K562 (cell line): ENCODE measurements around the gene SCARF2. TPM values are rescaled to one million over a fixed set of nuclear protein-coding genes. Genes with fewer than 3 reads are reported as not detected.

Source experiments
- ATF6 ChIP-seq: sonication (generic); formaldehyde crosslinking; IDR thresholded peaks from 2 replicates; pipeline ENCODE4 v1.4.0; 2020; ENCODE audit warnings: mild to moderate bottlenecking, missing genetic modification reagents
- BRF1 ChIP-seq: IDR thresholded peaks from 3 replicates; pipeline ENCODE4 v1.6.1; 2011; ENCODE audit warnings: borderline replicate concordance, mild to moderate bottlenecking; ENCODE audit not compliant: insufficient read length; ENCODE audit errors: extremely low read depth
- CBFA2T3 ChIP-seq: fragments of 450-650 bp; IDR thresholded peaks from 2 replicates; pipeline ENCODE4 v1.6.1; 2017
- CEBPG ChIP-seq, 3 experiments: fragments of 200-800 bp in 1 of 3; sonication (Bioruptor generic) in 1 of 3; sonication (generic) in 1 of 3; formaldehyde crosslinking in 1 of 3; IDR thresholded peaks in 2 of 3; conservative IDR thresholded peaks in 1 of 3; 2 replicates each; pipeline versions ENCODE4 v1.6.1 to v1.8.0; 2016 to 2022; ENCODE audit warnings: missing compliant biosample characterization in 2 of 3, missing genetic modification characterization in 2 of 3, mild to moderate bottlenecking in 1 of 3, missing genetic modification reagents in 1 of 3
- CHD2 ChIP-seq: IDR thresholded peaks from 2 replicates; pipeline ENCODE4 v1.6.1; 2011; ENCODE audit warnings: low read depth, low read length
- CTBP1 ChIP-seq: fragments of 450-650 bp; IDR thresholded peaks from 2 replicates; pipeline ENCODE4 v1.6.1; 2016; ENCODE audit warnings: borderline replicate concordance
- DACH1 ChIP-seq: fragments of 450-650 bp; IDR thresholded peaks from 2 replicates; pipeline ENCODE4 v1.6.1; 2018; ENCODE audit not compliant: partially characterized antibody
- ELK1 ChIP-seq: sonication (generic); formaldehyde crosslinking; IDR thresholded peaks from 2 replicates; pipeline ENCODE4 v1.8.1; 2022; ENCODE audit warnings: missing genetic modification reagents
- ESRRA ChIP-seq: fragments of 450-650 bp; IDR thresholded peaks from 2 replicates; pipeline ENCODE4 v1.6.1; 2014; ENCODE audit warnings: low read depth, mild to moderate bottlenecking, moderate library complexity, borderline replicate concordance
- FOXK2 ChIP-seq, 2 experiments: fragments of 450-650 bp; IDR thresholded peaks in 1 of 2; conservative IDR thresholded peaks in 1 of 2; 2 replicates each; pipeline ENCODE4 v1.6.1; 2016; ENCODE audit warnings: low read depth in 2 of 2, mild to moderate bottlenecking in 1 of 2
- GABPB1 ChIP-seq: sonication (generic); formaldehyde crosslinking; IDR thresholded peaks from 2 replicates; pipeline ENCODE4 v1.8.0; 2022; ENCODE audit warnings: mild to moderate bottlenecking, missing genetic modification reagents
- HMG20A ChIP-seq: fragments of 450-650 bp; formaldehyde crosslinking; conservative IDR thresholded peaks from 2 replicates; pipeline ENCODE4 v1.4.0; 2020; ENCODE audit warnings: mild to moderate bottlenecking, mixed read lengths
- MEIS2 ChIP-seq: fragments of 450-650 bp; IDR thresholded peaks from 2 replicates; pipeline ENCODE4 v1.6.1; 2014; ENCODE audit warnings: mild to moderate bottlenecking; ENCODE audit not compliant: partially characterized antibody
- MYNN ChIP-seq, 2 experiments: sonication (generic); formaldehyde crosslinking in 1 of 2; IDR thresholded peaks; 2 replicates each; pipeline versions ENCODE4 v1.5.0 to v1.6.1; 2016 to 2020; ENCODE audit warnings: antibody characterized with exemption in 1 of 2, missing genetic modification reagents in 1 of 2
- PURB ChIP-seq: sonication (generic); formaldehyde crosslinking; IDR thresholded peaks from 2 replicates; pipeline ENCODE4 v1.9.0; 2021; ENCODE audit warnings: low read depth, mild to moderate bottlenecking, missing genetic modification reagents
- SNIP1 ChIP-seq: fragments of 450-650 bp; IDR thresholded peaks from 2 replicates; pipeline ENCODE4 v1.7.1; 2017; ENCODE audit warnings: low read depth, mild to moderate bottlenecking
- STAT5A ChIP-seq: IDR thresholded peaks from 2 replicates; pipeline ENCODE4 v1.6.1; 2012; ENCODE audit warnings: low read length, inconsistent platforms, borderline replicate concordance
- TEAD4 ChIP-seq, 2 experiments: sonication (generic) in 1 of 2; formaldehyde crosslinking in 1 of 2; IDR thresholded peaks; 2 replicates each; pipeline versions ENCODE4 v1.6.1 to v1.8.0; 2012 to 2022; ENCODE audit warnings: borderline replicate concordance in 1 of 2, inconsistent platforms in 1 of 2, low read length in 1 of 2, mild to moderate bottlenecking in 1 of 2, missing genetic modification reagents in 1 of 2
- ZNF134 ChIP-seq: fragments of 250-450 bp; sonication (Bioruptor Pico); conservative IDR thresholded peaks from 2 replicates; pipeline ENCODE4 v1.4.0; 2020
- ZNF699 ChIP-seq: fragments of 250-450 bp; sonication (Bioruptor Pico); IDR thresholded peaks from 2 replicates; pipeline ENCODE4 v1.8.0; 2021; ENCODE audit warnings: mild to moderate bottlenecking, moderate library complexity; ENCODE audit not compliant: insufficient replicate concordance
- ZNF77 ChIP-seq: fragments of 250-450 bp; sonication (Bioruptor Pico); IDR thresholded peaks from 2 replicates; pipeline ENCODE4 v1.5.0; 2020
- ZNF780A ChIP-seq: fragments of 250-450 bp; sonication (Bioruptor Pico); IDR thresholded peaks from 2 replicates; pipeline ENCODE4 v1.5.0; 2021; ENCODE audit warnings: mild to moderate bottlenecking
- polyA plus RNA-seq, 8 experiments: library from polyadenylated mRNA; depleted of rRNA in 4 of 8; stranded (reverse) in 5 of 8; unstranded in 3 of 8; fragments of >200 nt; fragmentation: Nextera tagmentation in 2 of 8; fragmentation: Illumina TruSeq in 1 of 8; extraction: Ambion mirVana in 2 of 8; extraction: Trizol in 1 of 8; gene quantifications; 2 replicates each; pipeline versions ENCODE4 v1.2.1 to v1.2.3, GENCODE V29; 2011 to 2014; ENCODE audit warnings: inconsistent platforms in 1 of 8, missing spikeins in 1 of 8
- total RNA-seq, 7 experiments: library from RNA; depleted of rRNA in 6 of 7; stranded (reverse); fragments of >200 nt in 6 of 7; fragmentation: Illumina TruSeq in 2 of 7; extraction: Trizol in 2 of 7; gene quantifications; 2 replicates each; pipeline versions ENCODE4 v1.2.1 to v1.2.3, GENCODE V29; 2011 to 2021; ENCODE audit warnings: low replicate concordance in 1 of 7
- TF ChIP-seq, protein P1 (sequence below): fragments of 250-450 bp; sonication (Bioruptor Pico); IDR thresholded peaks from 2 replicates; pipeline ENCODE4 v1.4.0; 2020

The SCARF2 gene
- total and polyA plus RNA-seq, 9 of the 15 experiments (the other 6 are each of a cell fraction or from before 2014, with no cell fraction given) = 0.06 to 0.32 (median 0.21) TPM; not detected in 5

- TF ChIP-seq PURB (no peak), ZNF77 (CRISPR knock-in tag) (no peak), ATF6 (CRISPR knock-in tag) (0 out of 2 replicates have a peak, but pooled peaks have one; percentile 88), GABPB1 (CRISPR knock-in tag) (peak; percentile 81), BRF1 (no peak), CEBPG (CRISPR knock-in tag; IDR thresholded peaks at IDR 0.05) (peak; percentile 56; the same call in 1 of the 2 replicates), CEBPG (tag; conservative IDR thresholded peaks at IDR 0.05 in 1 of 2, IDR thresholded peaks at IDR 0.05 in 1 of 2) (no peak; a peak in 1 of 4 replicates), DACH1 (peak; percentile 75), FOXK2 (conservative IDR thresholded peaks at IDR 0.05 in 1 of 2, IDR thresholded peaks at IDR 0.05 in 1 of 2; ENCODE audit: low read depth in 2 of 2) (peak; percentile 64 to 66; a peak in 2 of 4 replicates), CHD2 (no peak), STAT5A (no peak; the same call in 1 of the 2 replicates), ZNF699 (CRISPR knock-in tag) (no peak), CBFA2T3 (peak; percentile 12; the same call in 1 of the 2 replicates), ELK1 (CRISPR knock-in tag) (no peak), HMG20A (peak; percentile 85; the same call in 1 of the 2 replicates), TEAD4 (IDR thresholded peaks at IDR 0.05; ENCODE audit: low read length) (peak; percentile 48; the same call in 1 of the 2 replicates), TEAD4 (CRISPR knock-in tag; IDR thresholded peaks at IDR 0.05; ENCODE audit: borderline replicate concordance) (no peak), ESRRA (peak; percentile 72; the same call in 1 of the 2 replicates), MEIS2 (no peak), MYNN (IDR thresholded peaks at IDR 0.05) (0 out of 2 replicates have a peak, but pooled peaks have one; percentile 78), MYNN (CRISPR knock-in tag; IDR thresholded peaks at IDR 0.05) (no peak), ZNF134 (peak; percentile 40; the same call in 1 of the 2 replicates), CTBP1 (peak; percentile 89), ZNF780A (CRISPR knock-in tag) (0 out of 2 replicates have a peak, but pooled peaks have one; percentile 25), SNIP1 (no peak)
- TF ChIP-seq, protein P1, sequence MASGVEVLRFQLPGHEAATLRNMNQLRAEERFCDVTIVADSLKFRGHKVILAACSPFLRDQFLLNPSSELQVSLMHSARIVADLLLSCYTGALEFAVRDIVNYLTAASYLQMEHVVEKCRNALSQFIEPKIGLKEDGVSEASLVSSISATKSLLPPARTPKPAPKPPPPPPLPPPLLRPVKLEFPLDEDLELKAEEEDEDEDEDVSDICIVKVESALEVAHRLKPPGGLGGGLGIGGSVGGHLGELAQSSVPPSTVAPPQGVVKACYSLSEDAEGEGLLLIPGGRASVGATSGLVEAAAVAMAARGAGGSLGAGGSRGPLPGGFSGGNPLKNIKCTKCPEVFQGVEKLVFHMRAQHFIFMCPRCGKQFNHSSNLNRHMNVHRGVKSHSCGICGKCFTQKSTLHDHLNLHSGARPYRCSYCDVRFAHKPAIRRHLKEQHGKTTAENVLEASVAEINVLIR (CRISPR knock-in tag) = peak; percentile 60
Measured at GRCh38 chr22:20456064-20456721, 18.6 kb upstream of the SCARF2 start (continued).
